ENCODE results near the gene LAMA3. TPM values are rescaled to one million over a fixed set of nuclear protein-coding genes. Genes with fewer than 3 reads are reported as not detected.

The LAMA3 gene
- total RNA-seq, 2 donors from 2014 or later = 5.0 to 6.4 TPM

- no peak overlapping the region for H3K4me3 ChIP-seq
- no peak for DNase-seq (ENCODE audit: low spot score)
- no peaks in the 10 kb centered on the region for H3K36me3 ChIP-seq
- no peak for TF ChIP-seq CTCF (IDR thresholded peaks at IDR 0.05)
- no peaks in the 10 kb centered on the region for H3K9me3 ChIP-seq
- H3K27me3 ChIP-seq = no peaks in the 10 kb centered on the region
- H3K27ac ChIP-seq = no peak overlapping the region
- no peaks in the 10 kb centered on the region for H3K4me1 ChIP-seq
Observed at GRCh38 chr18:23972453-23972852, 283.2 kb downstream of the LAMA3 start.

- H3K27me3 ChIP-seq = no peaks in the 10 kb centered on the region
- no peak for DNase-seq (ENCODE audit: low spot score)
- TF ChIP-seq CTCF (IDR thresholded peaks at IDR 0.05) = no peak
Observed at GRCh38 chr18:23977103-23977502, 287.9 kb downstream of the LAMA3 start.

GRCh38 chr18:23977719-23978483 lies 288.6 kb downstream of the LAMA3 start:
- no peak for DNase-seq (ENCODE audit: low spot score)

More at GRCh38 chr18:23977103-23977502, 287.9 kb downstream of the LAMA3 start:
- Histone ChIP-seq H3K9me3 (no peaks in the 10 kb centered on the region), H3K4me3 (no peak overlapping the region), H3K36me3 (no peaks in the 10 kb centered on the region), H3K27ac (no peak overlapping the region), H3K4me1 (peaks cover 0 to 6% of the 10 kb centered on the region in 2 donors)

GRCh38 chr18:23981369-23981980 lies 292.2 kb downstream of the LAMA3 start:
- Histone ChIP-seq H3K4me3 (no peak overlapping the region), H3K4me1 (peaks cover 0 to 11% of the 10 kb centered on the region in 2 donors), H3K27ac (no peak overlapping the region), H3K27me3 (no peaks in the 10 kb centered on the region), H3K36me3 (no peaks in the 10 kb centered on the region), H3K9me3 (no peaks in the 10 kb centered on the region)
- no peak for DNase-seq (ENCODE audit: low spot score)
- TF ChIP-seq CTCF (IDR thresholded peaks at IDR 0.05) = no peak

More at GRCh38 chr18:23977719-23978483, 288.6 kb downstream of the LAMA3 start:
- H3K36me3 ChIP-seq = no peaks in the 10 kb centered on the region
- no peaks in the 10 kb centered on the region for H3K9me3 ChIP-seq
- no peaks in the 10 kb centered on the region for H3K27me3 ChIP-seq
- H3K4me3 ChIP-seq = no peak overlapping the region
- no peak overlapping the region for H3K27ac ChIP-seq
- no peak for TF ChIP-seq CTCF (IDR thresholded peaks at IDR 0.05)
- H3K4me1 ChIP-seq = peaks cover 0 to 10% of the 10 kb centered on the region in 2 donors

- Histone ChIP-seq H3K9me3 (no peaks in the 10 kb centered on the region), H3K27me3 (no peaks in the 10 kb centered on the region), H3K4me3 (no peak overlapping the region), H3K4me1 (peaks cover 0 to 11% of the 10 kb centered on the region in 2 donors), H3K27ac (peak overlapping the region; percentile 7 to 51), H3K36me3 (no peaks in the 10 kb centered on the region)
- no peak for TF ChIP-seq CTCF (IDR thresholded peaks at IDR 0.05)
- peak; percentile 91 for DNase-seq (ENCODE audit: low spot score)
Observed at GRCh38 chr18:23982155-23983079, 293.2 kb downstream of the LAMA3 start.

All from right atrium auricular region (tissue), 2 donors.